Heart right ventricle (tissue), 16 donors: ENCODE results near the gene ZNF214. TPM values are rescaled to one million over a fixed set of nuclear protein-coding genes. Genes with fewer than 3 reads are reported as not detected.

Source experiments
- ATAC-seq, 8 donors: fragments of 200-7000 bp; cut with Tn5 transposase; one replicate each; pipeline ENCODE4 v1.9.1; 2020; ENCODE audit warnings: mild to moderate bottlenecking in 8 of 8, moderate library complexity in 8 of 8, moderate number of reproducible peaks in 1 of 8
- DNase-seq, 2 donors: peaks; one replicate each; pipeline ENCODE4 v3.0.0-alpha.2; 2020
- H3K27ac ChIP-seq, 10 donors: fragments of 200-600 bp; sonication (generic) in 2 of 10; one replicate each; pipeline versions ENCODE4 v1.5.0 to v1.8.0; 2020 to 2022; ENCODE audit warnings: mild to moderate bottlenecking in 3 of 10
- H3K27me3 ChIP-seq, 7 donors: fragments of 200-600 bp; one replicate each; pipeline ENCODE4 v1.8.0; 2021 to 2022; ENCODE audit warnings: mild to moderate bottlenecking in 2 of 7
- H3K36me3 ChIP-seq, 9 donors: fragments of 200-600 bp; sonication (generic) in 1 of 9; one replicate each; pipeline versions ENCODE4 v1.5.0 to v1.8.0; 2020 to 2022; ENCODE audit warnings: mild to moderate bottlenecking in 2 of 9
- H3K4me1 ChIP-seq, 9 donors: fragments of 200-600 bp; sonication (generic) in 1 of 9; one replicate each; pipeline versions ENCODE4 v1.5.0 to v1.8.0; 2020 to 2022; ENCODE audit warnings: mild to moderate bottlenecking in 4 of 9
- H3K4me3 ChIP-seq, 10 donors: fragments of 200-600 bp; sonication (generic) in 2 of 10; one replicate each; pipeline versions ENCODE4 v1.5.0 to v1.8.0; 2020 to 2022; ENCODE audit warnings: mild to moderate bottlenecking in 7 of 10, moderate library complexity in 2 of 10
- H3K9me3 ChIP-seq, 11 donors: fragments of 200-600 bp in 10 of 11; sonication (generic) in 2 of 11; one replicate each; pipeline versions ENCODE4 v1.5.0 to v1.8.0; 2013 to 2022; ENCODE audit warnings: mild to moderate bottlenecking in 2 of 11, control low read depth in 1 of 11, moderate library complexity in 1 of 11
- CTCF ChIP-seq, 9 donors: fragments of 200-600 bp; sonication (generic) in 2 of 9; IDR thresholded peaks; one replicate each; pipeline versions ENCODE4 v1.5.0 to v1.8.0; 2021 to 2022; ENCODE audit warnings: antibody characterized with exemption in 9 of 9, mild to moderate bottlenecking in 5 of 9, moderate library complexity in 1 of 9
- WGBS, 2 donors: extraction: QIAGEN DNeasy Blood & Tissue Kit; methylation state at CpG; one replicate each; pipeline ENCODE4 v1.1.7; 2013; ENCODE audit warnings: inconsistent platforms in 1 of 2; 5-methylcytosine and 5-hydroxymethylcytosine counted together
- intact Hi-C, 10 donors: fragments of 100-400 bp; cut with DNase I; formaldehyde crosslinking; loops; one replicate each; pipeline versions ENCODE4 v1.11.1 to v1.14.2; 2022
- polyA plus RNA-seq, 2 donors: library from polyadenylated mRNA; stranded (reverse); fragments of 200-250 nt; gene quantifications; one replicate each; pipeline ENCODE4 v1.2.3, GENCODE V29; 2013
- total RNA-seq, 10 donors: library from RNA; stranded (reverse); fragmentation: NEBNext Ultra II Directional in 3 of 10; extraction: Animal tissue kit (Norgen Biotek cat#: 25700) in 3 of 10; gene quantifications; one replicate each; pipeline versions ENCODE4 v1.2.1 to v1.2.4, GENCODE V29; 2021 to 2023
- donor health status: Arrhythmogenic right ventricular cardiomyopathy.
- donor health status: ischemic (EF 13 %, LVEDD 7.1; RV severe dilation, severe dysfunction).
- donor health status: healthy with polysubstance abuse.
- donor health status: DM: no; HTN: yes; CAD: no.
- donor health status: DM: no; HTN: no; CAD: no.
- donor health status: ischemic (EF 25% LVEDD 6.9; RV normal size, moderate dysfunction).
- donor health status: ischemic (EF 25% LVEDD 5.7; RV mildly dilated, moderate dysfunction).
- donor health status: healthy.
- donor health status: DM: yes; HTN: yes; CAD: no.
- donor health status: Ischemic cardiomyopathy.
- donor health status: ischemic (EF 35%, LVEDD 5.7; RV mildly dilated, moderate dysfunction).
- donor health status: nonischemic (EF 11% LVEDD 7.7; RV severe dilation, severe dysfunction).
- donor health status: DM: yes; HTN: yes; CAD: no.
- donor health status: PGD.
- donor health status: ischemic (EF 29% LVEDD 5.4; RV normal size, mild dysfunction).
- donor health status: nonischemic (EF 23%, LVEDD 6.1; RV moderate dilation, normal function).

ZNF214 gene
- total and polyA plus RNA-seq, 12 donors, result 0.22 to 2.0 (median 1.0) TPM

- Histone ChIP-seq H3K4me1 (no peaks in the 10 kb centered on the region), H3K4me3 (no peak overlapping the region), H3K9me3 (no peaks in the 10 kb centered on the region), H3K27me3 (peaks cover 0 to 14% (median 0%) of the 10 kb centered on the region in 7 donors), H3K27ac (no peak overlapping the region), H3K36me3 (no peaks in the 10 kb centered on the region)
- intact Hi-C loops, result no loop called here
- DNase-seq (no peak), ATAC-seq (no peak)
- WGBS, 2 donors, result 37 to 44% methylated on average over 1 of the region's 1 CpG
- no peak for TF ChIP-seq CTCF (IDR thresholded peaks at IDR 0.05)
Measured at GRCh38 chr11:7032692-7033091, 12.5 kb upstream of the ZNF214 start.

- Histone ChIP-seq H3K9me3 (no peaks in the 10 kb centered on the region), H3K36me3 (no peaks in the 10 kb centered on the region), H3K4me3 (no peak overlapping the region), H3K27me3 (peaks cover 0 to 14% (median 0%) of the 10 kb centered on the region in 7 donors), H3K4me1 (no peaks in the 10 kb centered on the region), H3K27ac (no peak overlapping the region)
- WGBS, 2 donors, result 70 to 76% methylated on average over 11 of the region's 11 CpGs
- TF ChIP-seq CTCF (IDR thresholded peaks at IDR 0.05), result no peak
- no peak for ATAC-seq
- intact Hi-C loops, result no loop called here
- no peak for DNase-seq
Measured at GRCh38 chr11:7031471-7031871, 11.3 kb upstream of the ZNF214 start.

- 86 to 89% methylated on average over 16 of the region's 16 CpGs for WGBS, 2 donors
- Histone ChIP-seq H3K9me3 (no peaks in the 10 kb centered on the region), H3K27me3 (peaks cover 0 to 14% (median 0%) of the 10 kb centered on the region in 7 donors), H3K27ac (no peak overlapping the region), H3K4me1 (no peaks in the 10 kb centered on the region), H3K36me3 (no peaks in the 10 kb centered on the region), H3K4me3 (no peak overlapping the region)
- intact Hi-C loops, result no loop called here
- TF ChIP-seq CTCF (IDR thresholded peaks at IDR 0.05), result no peak
- ATAC-seq, result no peak
- no peak for DNase-seq
Measured at GRCh38 chr11:7030836-7031235, 10.7 kb upstream of the ZNF214 start.

- no peaks in the 10 kb centered on the region for H3K27me3 ChIP-seq
- DNase-seq (no peak), ATAC-seq (no peak)
- intact Hi-C loops, result no loop called here
- H3K4me1 ChIP-seq, result no peaks in the 10 kb centered on the region
- H3K27ac ChIP-seq, result no peak overlapping the region
- TF ChIP-seq CTCF (IDR thresholded peaks at IDR 0.05), result no peak
- H3K9me3 ChIP-seq, result no peaks in the 10 kb centered on the region
- 85 to 90% methylated on average over 3 of the region's 3 CpGs for WGBS, 2 donors
- H3K36me3 ChIP-seq, result no peaks in the 10 kb centered on the region
- no peak overlapping the region for H3K4me3 ChIP-seq
Measured at GRCh38 chr11:7028141-7028540, 8.0 kb upstream of the ZNF214 start.
